GM06990 (cell line): ENCODE data around the gene KATNAL1.
"Not testable (repeated sequence)": the region's sequence is repeated elsewhere in the genome, so short reads cannot be mapped to it uniquely, and the experiment has no call there.

ENCODE experiments used
- DNase-seq: peaks from one replicate; pipeline ENCODE4 v3.0.0-alpha.2; 2011; ENCODE audit not compliant: insufficient read length; ENCODE audit errors: extremely low read depth
- H3K27me3 ChIP-seq: replicated peaks from 2 replicates; pipeline ENCODE4 v1.6.0; 2011; ENCODE audit warnings: low read length; ENCODE audit not compliant: control insufficient read depth, insufficient read depth
- H3K36me3 ChIP-seq: 2 replicates; pipeline ENCODE4 v1.5.1; 2011; ENCODE audit warnings: low read length; ENCODE audit not compliant: control insufficient read depth, insufficient read depth
- H3K4me3 ChIP-seq: replicated peaks from 2 replicates; pipeline ENCODE4 v1.5.1; 2011; ENCODE audit warnings: low read depth, mild to moderate bottlenecking, control low read depth, low read length
- CTCF ChIP-seq: IDR thresholded peaks from 2 replicates; pipeline ENCODE4 v1.5.1; 2011; ENCODE audit warnings: low read length, control low read depth, mild to moderate bottlenecking, inconsistent platforms; ENCODE audit not compliant: insufficient read depth, poor library complexity, severe bottlenecking

The KATNAL1 gene

GRCh38 chr13:30289533-30289932, 17.8 kb downstream of the KATNAL1 start:
- H3K27me3 ChIP-seq = no peaks in the 10 kb centered on the region
- no peak overlapping the region for H3K4me3 ChIP-seq
- DNase-seq = no peak
- no peak for TF ChIP-seq CTCF
- no peaks in the 10 kb centered on the region for H3K36me3 ChIP-seq

GRCh38 chr13:30286059-30286458, 21.3 kb downstream of the KATNAL1 start:
- H3K36me3 ChIP-seq, DNase-seq, H3K4me3 ChIP-seq, H3K27me3 ChIP-seq: not testable (repeated sequence)

- peak; percentile 34 for DNase-seq
- no peak for TF ChIP-seq CTCF
Observed at GRCh38 chr13:30276178-30276577, 31.2 kb downstream of the KATNAL1 start.

GRCh38 chr13:30274083-30274482, 33.3 kb downstream of the KATNAL1 start:
- no peak for DNase-seq
- no peak overlapping the region for H3K4me3 ChIP-seq
- TF ChIP-seq CTCF = no peak
- H3K27me3 ChIP-seq = no peaks in the 10 kb centered on the region
- H3K36me3 ChIP-seq = no peaks in the 10 kb centered on the region

More at GRCh38 chr13:30276178-30276577, 31.2 kb downstream of the KATNAL1 start:
- no peaks in the 10 kb centered on the region for H3K36me3 ChIP-seq
- no peaks in the 10 kb centered on the region for H3K27me3 ChIP-seq
- H3K4me3 ChIP-seq = no peak overlapping the region

GRCh38 chr13:30270035-30270434, 37.3 kb downstream of the KATNAL1 start:
- not testable (repeated sequence) for H3K4me3 ChIP-seq, DNase-seq, H3K36me3 ChIP-seq, H3K27me3 ChIP-seq

- TF ChIP-seq CTCF = no peak
- Histone ChIP-seq H3K36me3 (no peaks in the 10 kb centered on the region), H3K4me3 (no peak overlapping the region), H3K27me3 (no peaks in the 10 kb centered on the region)
- DNase-seq = no peak
Observed at GRCh38 chr13:30268673-30269072, 38.7 kb downstream of the KATNAL1 start.

- DNase-seq = no peak
- Histone ChIP-seq H3K36me3 (no peaks in the 10 kb centered on the region), H3K27me3 (no peaks in the 10 kb centered on the region), H3K4me3 (no peak overlapping the region)
- no peak for TF ChIP-seq CTCF
Observed at GRCh38 chr13:30266756-30267155, 40.6 kb downstream of the KATNAL1 start.

- not testable (repeated sequence) for H3K4me3 ChIP-seq, H3K36me3 ChIP-seq, DNase-seq
Observed at GRCh38 chr13:30259149-30259733, 48.1 kb downstream of the KATNAL1 start.

More at GRCh38 chr13:30259149-30259733, 48.1 kb downstream of the KATNAL1 start:
- H3K27me3 ChIP-seq = not testable (repeated sequence)
